NCI-H1417 treated with DMSO at 0.1 percent for 48 hours (cell line): ENCODE data around the gene DYNLT2.
"Not testable (repeated sequence)": the region's sequence is repeated elsewhere in the genome, so short reads cannot be mapped to it uniquely, and the experiment has no call there.

ENCODE experiments used
- DNase-seq: peaks from one replicate; lab custom pipeline; 2025; lab: John Stamatoyannopoulos, UW

Gene DYNLT2

GRCh38 chr6:169783971-169784820 is 32.8 kb upstream of the DYNLT2 start:
- no peak for DNase-seq

DNA sequence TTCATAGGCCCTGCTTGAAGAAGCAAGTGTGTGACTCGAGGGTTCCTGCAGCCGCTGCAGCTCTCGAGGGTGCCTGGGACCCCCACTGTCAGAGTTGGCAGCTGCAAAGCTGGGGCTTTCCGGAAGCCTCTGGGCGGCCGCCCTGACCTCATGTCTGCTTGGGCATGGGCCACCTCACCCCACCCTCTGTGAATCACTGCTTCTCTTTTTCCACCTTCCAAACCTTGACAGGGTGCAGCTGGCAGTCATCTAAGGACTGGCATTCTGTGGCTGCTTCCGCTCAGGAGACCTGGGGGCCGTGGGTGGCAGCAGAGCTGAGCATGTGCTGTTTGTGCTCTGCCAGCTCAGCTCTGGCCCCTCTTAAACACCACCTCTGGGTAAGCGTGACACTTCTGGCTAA is 32.0 kb upstream of the DYNLT2 start:
- DNase-seq: no peak

DNA sequence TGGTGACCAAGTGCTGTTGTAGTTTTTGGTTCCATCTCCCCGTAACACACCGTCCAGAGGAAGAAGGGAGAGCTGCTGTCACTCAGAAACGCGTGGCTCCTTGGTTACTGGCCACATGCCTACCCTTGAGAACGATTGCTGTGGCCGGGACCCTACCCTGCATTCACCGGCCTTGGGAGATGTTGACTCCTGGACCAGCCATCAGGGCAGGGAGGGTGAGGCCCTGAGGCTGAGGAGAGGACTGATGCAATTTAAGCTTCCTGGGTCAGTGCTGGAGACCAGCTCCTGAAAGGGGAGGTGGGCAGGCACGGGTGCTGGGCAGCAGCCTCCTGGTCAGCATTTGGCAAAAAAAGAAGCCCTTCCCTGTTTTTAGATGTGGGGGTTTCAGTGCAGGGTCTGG is 31.6 kb upstream of the DYNLT2 start:
- no peak for DNase-seq

DNA sequence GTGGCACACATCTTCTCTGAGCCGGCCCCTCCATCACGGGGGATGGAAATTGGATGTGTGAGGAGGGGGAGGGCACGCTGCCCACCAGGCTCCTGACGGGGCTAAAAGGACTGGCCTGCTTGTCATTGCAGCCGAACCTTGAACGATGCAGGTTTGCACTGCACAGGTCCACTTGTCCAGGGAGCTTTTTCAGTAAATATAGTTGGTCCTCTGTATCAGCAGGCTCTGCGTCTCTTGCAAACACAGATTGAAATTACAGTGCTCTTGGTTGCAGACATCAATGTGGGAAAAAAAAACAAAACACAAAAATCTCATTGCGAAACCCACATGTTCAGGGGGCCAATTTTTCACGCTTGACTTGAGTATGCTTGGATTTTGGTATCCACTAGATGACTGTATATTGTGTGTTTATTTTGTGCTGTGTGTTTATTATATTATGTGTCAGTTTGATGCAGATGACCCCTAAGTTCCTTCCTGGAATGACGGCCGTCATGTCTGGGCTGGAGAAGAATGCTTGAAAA is 29.3 kb upstream of the DYNLT2 start:
- DNase-seq: no peak

DNA sequence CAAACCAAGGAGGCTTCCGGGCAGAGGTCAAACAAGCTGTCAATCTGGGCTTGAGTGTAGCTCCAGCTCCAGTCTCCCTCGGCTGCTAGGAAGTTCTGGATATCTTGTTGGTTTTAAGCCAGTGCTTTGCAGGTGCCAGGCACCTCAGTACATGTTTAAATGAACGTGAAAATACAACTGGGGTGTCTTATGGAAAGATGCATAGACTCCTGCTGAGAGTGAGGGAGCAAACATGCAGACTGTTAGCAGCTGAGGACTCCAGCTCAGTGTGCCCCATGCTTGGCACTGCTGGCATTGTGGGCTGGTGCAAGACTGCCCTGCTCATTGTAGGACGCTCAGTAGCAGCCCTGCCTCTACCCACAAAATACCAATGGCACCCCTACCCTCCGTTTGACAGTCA is 28.5 kb upstream of the DYNLT2 start:
- no peak for DNase-seq

DNA sequence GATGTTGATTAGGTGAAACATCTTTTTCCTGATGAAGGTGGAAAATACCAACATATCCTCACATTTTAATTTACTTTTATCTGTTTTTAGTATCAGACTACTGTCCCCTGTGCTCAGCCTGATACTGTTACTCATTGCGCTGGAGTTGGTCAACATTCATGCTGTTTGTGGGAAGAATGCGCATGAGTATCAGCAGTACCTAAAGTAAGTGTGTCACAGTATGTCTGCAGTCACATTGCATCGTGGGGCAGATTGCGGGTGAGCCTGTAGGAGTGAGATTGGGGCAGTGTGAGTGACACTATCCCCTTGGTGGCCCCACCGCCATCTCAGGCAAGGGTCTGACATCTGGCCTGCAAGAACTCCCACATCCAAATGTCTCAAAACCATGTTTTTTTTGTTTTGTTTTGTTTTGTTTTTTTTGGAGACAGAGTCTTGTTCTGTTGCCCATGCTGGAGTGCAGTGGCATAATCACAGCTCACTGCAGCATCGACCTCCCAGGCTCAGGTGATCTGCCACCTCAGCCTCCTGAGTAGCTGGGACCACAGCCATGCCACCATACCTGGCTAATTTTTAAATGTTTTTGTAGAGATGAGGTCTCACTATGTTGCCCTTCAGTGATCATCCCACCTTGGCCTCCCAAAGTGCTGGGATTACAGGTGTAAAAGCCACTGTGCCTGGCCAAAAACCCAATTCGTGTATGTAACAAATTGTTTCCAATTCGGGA is 27.9 kb upstream of the DYNLT2 start:
- no peak for DNase-seq

DNA sequence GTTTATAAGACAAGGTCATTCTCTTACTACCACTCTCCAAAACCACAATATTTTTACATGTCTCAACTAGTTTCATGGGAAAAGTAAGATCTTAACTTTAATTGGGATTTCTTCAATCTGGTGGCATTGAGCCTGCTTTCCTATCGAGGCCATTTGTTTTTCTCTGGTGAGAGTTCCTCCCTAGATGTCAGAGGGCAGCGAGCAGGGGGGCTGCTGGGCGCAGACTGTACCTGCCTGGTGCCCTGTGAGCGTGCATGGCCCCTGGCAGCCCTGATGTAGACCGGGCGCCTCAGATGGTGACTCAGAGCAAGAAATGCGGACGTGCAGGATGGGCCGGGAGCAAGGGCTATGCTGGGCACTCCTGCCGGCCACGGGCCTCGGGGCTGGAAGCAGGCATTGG is 27.3 kb upstream of the DYNLT2 start:
- no peak for DNase-seq

DNA sequence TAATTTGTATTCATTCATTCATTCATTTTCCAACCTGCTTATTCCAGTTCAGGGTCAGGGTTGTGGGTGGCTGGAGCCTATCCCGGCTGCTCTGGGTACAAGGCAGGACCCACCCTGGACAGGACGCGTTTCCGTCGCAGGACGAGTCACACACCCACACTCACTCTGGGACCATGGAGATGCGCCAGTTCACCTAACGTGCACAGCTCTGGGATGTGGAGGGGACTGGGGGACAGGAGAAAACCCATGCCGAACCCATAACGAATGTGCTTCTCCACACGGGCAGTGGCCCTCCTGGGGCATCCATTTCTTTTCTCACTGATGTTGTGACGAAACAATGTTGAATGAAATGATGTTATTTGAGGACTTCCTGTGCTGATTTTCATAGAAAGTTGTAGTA is 26.5 kb upstream of the DYNLT2 start:
- DNase-seq: no peak

DNA sequence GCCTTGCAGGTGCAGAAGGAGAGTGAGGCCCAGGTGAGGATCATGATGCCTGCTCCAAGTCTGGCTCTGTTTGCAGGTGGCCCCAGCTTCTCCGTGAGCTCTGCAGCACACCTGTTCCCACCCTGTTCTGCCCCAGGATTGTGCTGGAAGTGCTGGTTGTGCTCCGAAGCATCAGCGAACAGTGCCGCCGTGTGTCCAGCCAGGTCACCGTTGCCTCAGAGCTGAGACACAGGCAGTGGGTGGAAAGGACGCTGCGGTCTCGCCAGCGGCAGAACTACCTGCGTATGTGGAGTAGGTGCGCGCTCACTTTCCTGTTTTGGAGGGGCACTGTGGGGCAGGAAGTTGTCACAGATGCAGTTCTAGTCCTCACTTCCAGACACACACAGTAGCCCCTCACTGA is 25.0 kb upstream of the DYNLT2 start:
- no peak for DNase-seq

- DNase-seq: no peak
These were observed 23.9 kb upstream of the DYNLT2 start for GRCh38 chr6:169775321-169775720.

- no peak for DNase-seq
These were observed 23.0 kb upstream of the DYNLT2 start for GRCh38 chr6:169774347-169774746.

- no peak for DNase-seq
These were observed 15.8 kb upstream of the DYNLT2 start for GRCh38 chr6:169766921-169767736.

- no peak for DNase-seq
These were observed 14.9 kb upstream of the DYNLT2 start for GRCh38 chr6:169766232-169766631.

- DNase-seq: not testable (repeated sequence)
These were observed 14.4 kb upstream of the DYNLT2 start for GRCh38 chr6:169765789-169766188.

GRCh38 chr6:169763881-169764280 is 12.5 kb upstream of the DYNLT2 start:
- no peak for DNase-seq

GRCh38 chr6:169763308-169763707 is 11.9 kb upstream of the DYNLT2 start:
- no peak for DNase-seq

GRCh38 chr6:169755162-169755561 is 3.8 kb upstream of the DYNLT2 start:
- DNase-seq: no peak

- no peak for DNase-seq
These were observed 777 bp upstream of the DYNLT2 start for GRCh38 chr6:169752074-169752623.

GRCh38 chr6:169746556-169746955 is 4.8 kb downstream of the DYNLT2 start:
- DNase-seq: no peak

GRCh38 chr6:169745405-169745804 is 6.0 kb downstream of the DYNLT2 start:
- no peak for DNase-seq

GRCh38 chr6:169741344-169741743 is 10.0 kb downstream of the DYNLT2 start:
- no peak for DNase-seq

DNA sequence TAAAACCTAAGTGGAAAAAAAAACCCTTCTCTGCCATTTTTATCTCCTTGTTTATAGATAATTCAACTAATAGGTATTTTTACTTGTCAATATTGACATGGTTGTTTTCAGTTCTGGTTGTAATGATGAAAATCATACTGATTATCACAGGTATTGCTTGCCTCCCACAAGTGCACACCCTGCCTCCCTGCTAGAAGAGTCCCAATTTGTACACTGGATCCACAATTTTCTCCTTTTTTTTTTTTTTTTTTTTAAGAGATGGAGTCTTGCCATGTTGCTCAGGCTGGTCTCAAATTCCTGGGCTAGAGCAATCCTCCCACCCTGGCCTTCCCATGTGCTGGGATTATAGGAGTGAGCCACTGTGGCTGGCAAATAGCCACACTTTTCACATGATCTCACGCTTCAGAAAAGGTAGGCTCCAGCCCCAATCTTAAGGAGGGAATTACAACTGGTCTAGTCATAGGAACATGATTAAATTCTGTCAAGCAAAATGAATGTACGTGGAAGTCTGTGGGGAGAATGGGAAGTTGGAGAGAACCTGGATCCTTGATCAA is 12.3 kb downstream of the DYNLT2 start:
- DNase-seq: no peak
